ENCODE measurements around the gene CLK2. TPM values are rescaled to one million over a fixed set of nuclear protein-coding genes. Genes with fewer than 3 reads are reported as not detected.

CLK2 gene
- total RNA-seq, 1 experiment from 2014 or later, result 72.6 TPM

DNA sequence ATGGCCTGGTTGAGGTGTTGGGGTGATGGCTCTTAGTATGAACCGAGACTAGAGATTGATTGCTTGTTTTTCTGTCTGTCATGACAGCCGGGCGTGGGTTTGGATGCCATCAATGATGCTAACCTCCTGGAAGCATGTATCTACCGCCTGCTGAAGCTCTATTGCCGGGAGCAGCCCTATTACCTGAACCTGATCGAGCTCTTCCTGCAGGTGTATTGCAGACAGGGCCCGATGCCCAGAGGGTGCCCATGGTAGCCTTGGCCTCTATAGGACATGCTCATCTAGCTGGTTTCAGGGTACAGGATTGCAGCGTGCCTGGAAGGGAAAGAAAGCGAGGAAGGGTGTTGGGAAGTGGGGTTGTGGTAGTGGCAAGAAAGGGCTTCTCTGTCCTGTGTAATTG, 44.8 kb upstream of the CLK2 start:
- Histone ChIP-seq H3K4me2 (ENCODE audit: low read length) (no peak overlapping the region), H3K27ac (ENCODE audit: low read depth, low read length) (no peak overlapping the region), H4K20me1 (ENCODE audit: insufficient read depth) (no peaks in the 10 kb centered on the region), H3K4me3 (replicated peaks in 1 of 2; ENCODE audit: low read depth in 1 of 2, low read length in 2 of 2) (no peak overlapping the region), H3K79me2 (ENCODE audit: insufficient read depth, low read length) (peaks cover 8% of the 10 kb centered on the region; the same call in 1 of the 2 replicates), H3K4me1 (ENCODE audit: control insufficient read depth in 1 of 2, insufficient read depth in 2 of 2, low read length in 2 of 2) (peaks cover 8 to 12% of the 10 kb centered on the region in 2 experiments; a peak in 3 of 4 replicates), H3K9me2 (ENCODE audit: insufficient read depth) (no peaks in the 10 kb centered on the region), H3K9ac (ENCODE audit: low read length) (no peak overlapping the region), H3K36me3 (ENCODE audit: control insufficient read depth in 1 of 2, insufficient read depth in 2 of 2, low read length in 2 of 2) (peaks cover 24 to 26% of the 10 kb centered on the region in 2 experiments; a peak in 3 of 4 replicates), H3K27me3 (ENCODE audit: insufficient read depth, low read length) (no peaks in the 10 kb centered on the region), H3K9me3 (ENCODE audit: control insufficient read depth in 1 of 2, insufficient read depth in 1 of 2, low read depth in 1 of 2, low read length in 2 of 2) (no peaks in the 10 kb centered on the region), H2AFZ (ENCODE audit: low read depth, low read length, poor library complexity, severe bottlenecking) (no peak overlapping the region)
- intact Hi-C loops (cut with micrococcal nuclease), result no loop called here
- RAD21 ChIA-PET (ENCODE audit: low non-redundant PET in 1 of 2, low total read pairs in 2 of 2, uncharacterized antibody in 2 of 2, unreplicated experiment in 2 of 2), result no interaction called here
- CTCF ChIA-PET, result interaction anchor here (1.3 kb wide), 1 partner anchor 67 kb away, joined by 4 read pairs; no protein-coding TSS in a partner anchor
- POLR2A ChIA-PET, result no interaction called here
- DNase-seq (ENCODE audit: low read depth, low spot score) (no peak), ATAC-seq (no peak)
- TF ChIP-seq JUND (IDR thresholded peaks at IDR 0.05) (no peak), SRF (IDR thresholded peaks at IDR 0.05; ENCODE audit: low read depth) (no peak), ZNF274 (IDR thresholded peaks at IDR 0.05; ENCODE audit: low read depth, low read length) (no peak), SP1 (IDR thresholded peaks at IDR 0.05; ENCODE audit: low read depth) (no peak), POLR2A (IDR thresholded peaks at IDR 0.05; ENCODE audit: borderline replicate concordance, extremely low read depth, insufficient read depth, insufficient read length) (no peak), SIN3A (IDR thresholded peaks at IDR 0.05; ENCODE audit: low read depth) (no peak), YY1 (IDR thresholded peaks at IDR 0.05; ENCODE audit: extremely low read depth, insufficient replicate concordance, low read depth, low read length) (no peak), REST (IDR thresholded peaks at IDR 0.05; ENCODE audit: low read depth) (no peak), EGR1 (IDR thresholded peaks at IDR 0.05; ENCODE audit: low read depth) (no peak), MAX (IDR thresholded peaks at IDR 0.05) (no peak), EZH2 (IDR thresholded peaks at IDR 0.05) (no peak), ZFX (IDR thresholded peaks at IDR 0.05) (no peak), EZH2phosphoT487 (IDR thresholded peaks at IDR 0.05; ENCODE audit: borderline replicate concordance) (no peak), FOSL1 (IDR thresholded peaks at IDR 0.05; ENCODE audit: low read depth) (no peak), POLR2AphosphoS5 (IDR thresholded peaks at IDR 0.05; ENCODE audit: low read depth, low read length) (no peak; the same call in 1 of the 2 replicates), CBX3 (IDR thresholded peaks at IDR 0.05; ENCODE audit: low read depth) (no peak)
- TF ChIP-seq, protein P1, sequence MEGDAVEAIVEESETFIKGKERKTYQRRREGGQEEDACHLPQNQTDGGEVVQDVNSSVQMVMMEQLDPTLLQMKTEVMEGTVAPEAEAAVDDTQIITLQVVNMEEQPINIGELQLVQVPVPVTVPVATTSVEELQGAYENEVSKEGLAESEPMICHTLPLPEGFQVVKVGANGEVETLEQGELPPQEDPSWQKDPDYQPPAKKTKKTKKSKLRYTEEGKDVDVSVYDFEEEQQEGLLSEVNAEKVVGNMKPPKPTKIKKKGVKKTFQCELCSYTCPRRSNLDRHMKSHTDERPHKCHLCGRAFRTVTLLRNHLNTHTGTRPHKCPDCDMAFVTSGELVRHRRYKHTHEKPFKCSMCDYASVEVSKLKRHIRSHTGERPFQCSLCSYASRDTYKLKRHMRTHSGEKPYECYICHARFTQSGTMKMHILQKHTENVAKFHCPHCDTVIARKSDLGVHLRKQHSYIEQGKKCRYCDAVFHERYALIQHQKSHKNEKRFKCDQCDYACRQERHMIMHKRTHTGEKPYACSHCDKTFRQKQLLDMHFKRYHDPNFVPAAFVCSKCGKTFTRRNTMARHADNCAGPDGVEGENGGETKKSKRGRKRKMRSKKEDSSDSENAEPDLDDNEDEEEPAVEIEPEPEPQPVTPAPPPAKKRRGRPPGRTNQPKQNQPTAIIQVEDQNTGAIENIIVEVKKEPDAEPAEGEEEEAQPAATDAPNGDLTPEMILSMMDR (IDR thresholded peaks at IDR 0.05 in 2 of 3, conservative IDR thresholded peaks at IDR 0.05 in 1 of 3; ENCODE audit: borderline replicate concordance in 1 of 3, insufficient read depth in 1 of 3, low read depth in 2 of 3, low read length in 2 of 3), result no peak
- TF ChIP-seq, protein P2, sequence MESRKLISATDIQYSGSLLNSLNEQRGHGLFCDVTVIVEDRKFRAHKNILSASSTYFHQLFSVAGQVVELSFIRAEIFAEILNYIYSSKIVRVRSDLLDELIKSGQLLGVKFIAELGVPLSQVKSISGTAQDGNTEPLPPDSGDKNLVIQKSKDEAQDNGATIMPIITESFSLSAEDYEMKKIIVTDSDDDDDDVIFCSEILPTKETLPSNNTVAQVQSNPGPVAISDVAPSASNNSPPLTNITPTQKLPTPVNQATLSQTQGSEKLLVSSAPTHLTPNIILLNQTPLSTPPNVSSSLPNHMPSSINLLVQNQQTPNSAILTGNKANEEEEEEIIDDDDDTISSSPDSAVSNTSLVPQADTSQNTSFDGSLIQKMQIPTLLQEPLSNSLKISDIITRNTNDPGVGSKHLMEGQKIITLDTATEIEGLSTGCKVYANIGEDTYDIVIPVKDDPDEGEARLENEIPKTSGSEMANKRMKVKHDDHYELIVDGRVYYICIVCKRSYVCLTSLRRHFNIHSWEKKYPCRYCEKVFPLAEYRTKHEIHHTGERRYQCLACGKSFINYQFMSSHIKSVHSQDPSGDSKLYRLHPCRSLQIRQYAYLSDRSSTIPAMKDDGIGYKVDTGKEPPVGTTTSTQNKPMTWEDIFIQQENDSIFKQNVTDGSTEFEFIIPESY (IDR thresholded peaks at IDR 0.05; ENCODE audit: extremely low read depth, insufficient replicate concordance, low read length), result no peak
- BruUV-seq (replicated peaks), result no TSS peak
